WERI-Rb-1 (cell line): ENCODE results near the gene ATXN7L1.

Source experiments
- DNase-seq: peaks from one replicate; pipeline ENCODE4 v3.0.0-alpha.2; 2020
- H3K27ac ChIP-seq: fragments of 250-450 bp; sonication (Bioruptor Pico); 2 replicates; pipeline ENCODE4 v1.5.1; 2020; ENCODE audit warnings: mild to moderate bottlenecking, moderate library complexity
- H3K27me3 ChIP-seq: fragments of 250-450 bp; sonication (Bioruptor Pico); 2 replicates; pipeline ENCODE4 v1.5.1; 2021; ENCODE audit warnings: mild to moderate bottlenecking, low read depth, moderate library complexity; ENCODE audit not compliant: insufficient read depth, severe bottlenecking
- H3K36me3 ChIP-seq: fragments of 250-450 bp; sonication (Bioruptor Pico); 2 replicates; pipeline ENCODE4 v1.5.1; 2020; ENCODE audit warnings: mild to moderate bottlenecking, moderate library complexity
- H3K4me3 ChIP-seq: 2 replicates; pipeline ENCODE4 v1.5.1; 2011; ENCODE audit warnings: low read depth, mild to moderate bottlenecking, control low read depth, low read length
- H3K9me3 ChIP-seq: fragments of 250-450 bp; sonication (Bioruptor Pico); 2 replicates; pipeline ENCODE4 v1.5.1; 2021; ENCODE audit warnings: mild to moderate bottlenecking, moderate library complexity; ENCODE audit not compliant: severe bottlenecking
- CTCF ChIP-seq: IDR thresholded peaks from 2 replicates; pipeline ENCODE4 v1.5.1; 2011; ENCODE audit warnings: low read depth, mild to moderate bottlenecking, control low read depth, inconsistent platforms, low read length

ATXN7L1 gene

GRCh38 chr7:105807448-105807762 is 69.0 kb downstream of the ATXN7L1 start:
- Histone ChIP-seq H3K9me3 (no peaks in the 10 kb centered on the region), H3K27me3 (no peaks in the 10 kb centered on the region), H3K36me3 (no peaks in the 10 kb centered on the region), H3K27ac (no peak overlapping the region), H3K4me3 (no peak overlapping the region)
- no peak for TF ChIP-seq CTCF
- no peak for DNase-seq

GRCh38 chr7:105806592-105807447 is 69.6 kb downstream of the ATXN7L1 start:
- H3K4me3 ChIP-seq: no peak overlapping the region
- H3K9me3 ChIP-seq: no peaks in the 10 kb centered on the region
- no peak overlapping the region for H3K27ac ChIP-seq
- no peaks in the 10 kb centered on the region for H3K27me3 ChIP-seq
- no peak for TF ChIP-seq CTCF
- no peak for DNase-seq
- no peaks in the 10 kb centered on the region for H3K36me3 ChIP-seq

GRCh38 chr7:105805447-105806019 is 70.9 kb downstream of the ATXN7L1 start:
- TF ChIP-seq CTCF: no peak
- Histone ChIP-seq H3K36me3 (no peaks in the 10 kb centered on the region), H3K9me3 (no peaks in the 10 kb centered on the region), H3K4me3 (no peak overlapping the region), H3K27me3 (no peaks in the 10 kb centered on the region), H3K27ac (no peak overlapping the region)
- no peak for DNase-seq

GRCh38 chr7:105803429-105803736 is 73.0 kb downstream of the ATXN7L1 start:
- Histone ChIP-seq H3K4me3 (no peak overlapping the region), H3K9me3 (no peaks in the 10 kb centered on the region), H3K36me3 (no peaks in the 10 kb centered on the region), H3K27ac (no peak overlapping the region), H3K27me3 (no peaks in the 10 kb centered on the region)
- no peak for TF ChIP-seq CTCF
- DNase-seq: no peak

GRCh38 chr7:105802604-105803428 is 73.6 kb downstream of the ATXN7L1 start:
- no peaks in the 10 kb centered on the region for H3K9me3 ChIP-seq
- TF ChIP-seq CTCF: no peak
- no peak overlapping the region for H3K27ac ChIP-seq
- no peaks in the 10 kb centered on the region for H3K27me3 ChIP-seq
- H3K4me3 ChIP-seq: no peak overlapping the region
- no peak for DNase-seq
- no peaks in the 10 kb centered on the region for H3K36me3 ChIP-seq
